Glomerular visceral epithelial cell (primary cell): Measurements from ENCODE around the gene CCDC6.
"Not testable (repeated sequence)": the region's sequence is repeated elsewhere in the genome, so short reads cannot be mapped to it uniquely, and the experiment has no call there.

Source experiments
- DNase-seq: peaks from one replicate; pipeline ENCODE4 v3.0.0-alpha.2; 2016; ENCODE audit errors: extremely low spot score

Gene CCDC6

GRCh38 chr10:59906417-59907202 lies at the start of gene CCDC6:
Gene CCDC6 (minus strand): TSS chr10:59906556. CDS start chr10:59906424, 132 bp downstream.
- DNase-seq = peak; percentile 94

GRCh38 chr10:59954296-59954695 lies 47.9 kb upstream of the CCDC6 start:
- DNase-seq = no peak

- DNase-seq = not testable (repeated sequence)
Measured at GRCh38 chr10:59953711-59954110, 47.4 kb upstream of the CCDC6 start.

- no peak for DNase-seq
Measured at GRCh38 chr10:59950105-59950504, 43.7 kb upstream of the CCDC6 start.

- DNase-seq = no peak
Measured at GRCh38 chr10:59949608-59950007, 43.3 kb upstream of the CCDC6 start.

- DNase-seq = no peak
Measured at GRCh38 chr10:59945991-59946390, 39.6 kb upstream of the CCDC6 start.

- DNase-seq = no peak
Measured at GRCh38 chr10:59945590-59945989, 39.2 kb upstream of the CCDC6 start.

GRCh38 chr10:59944339-59944935 lies 38.1 kb upstream of the CCDC6 start:
- no peak for DNase-seq

- no peak for DNase-seq
Measured at GRCh38 chr10:59942556-59942955, 36.2 kb upstream of the CCDC6 start.

- DNase-seq = no peak
Measured at GRCh38 chr10:59937720-59938119, 31.4 kb upstream of the CCDC6 start.

GRCh38 chr10:59934701-59935100 lies 28.3 kb upstream of the CCDC6 start:
- DNase-seq = no peak

- DNase-seq = not testable (repeated sequence)
Measured at GRCh38 chr10:59930788-59931521, 24.6 kb upstream of the CCDC6 start.

GRCh38 chr10:59926086-59926485 lies 19.7 kb upstream of the CCDC6 start:
- DNase-seq = no peak

- DNase-seq = no peak
Measured at GRCh38 chr10:59922907-59923306, 16.6 kb upstream of the CCDC6 start.

- no peak for DNase-seq
Measured at GRCh38 chr10:59917922-59918321, 11.6 kb upstream of the CCDC6 start.

- no peak for DNase-seq
Measured at GRCh38 chr10:59913547-59914237, 7.3 kb upstream of the CCDC6 start.

- DNase-seq = no peak
Measured at GRCh38 chr10:59910867-59911266, 4.5 kb upstream of the CCDC6 start.

- DNase-seq = no peak
Measured at GRCh38 chr10:59909815-59910214, 3.5 kb upstream of the CCDC6 start.

GRCh38 chr10:59908808-59909143 lies 2.4 kb upstream of the CCDC6 start:
- DNase-seq = no peak

- DNase-seq = peak; percentile 83
Measured at GRCh38 chr10:59907918-59908807, 1.8 kb upstream of the CCDC6 start.

GRCh38 chr10:59907537-59907917 lies 1.2 kb upstream of the CCDC6 start:
- no peak for DNase-seq
